Activated effector memory CD4-positive, alpha-beta T cell treated with Interleukin-2 at 50 U/mL for 16 hours (primary cell): ENCODE measurements around the gene CDH4.

ENCODE experiments used
- DNase-seq: peaks from one replicate; pipeline ENCODE4 v3.0.0-alpha.2; 2020

Gene CDH4

DNA sequence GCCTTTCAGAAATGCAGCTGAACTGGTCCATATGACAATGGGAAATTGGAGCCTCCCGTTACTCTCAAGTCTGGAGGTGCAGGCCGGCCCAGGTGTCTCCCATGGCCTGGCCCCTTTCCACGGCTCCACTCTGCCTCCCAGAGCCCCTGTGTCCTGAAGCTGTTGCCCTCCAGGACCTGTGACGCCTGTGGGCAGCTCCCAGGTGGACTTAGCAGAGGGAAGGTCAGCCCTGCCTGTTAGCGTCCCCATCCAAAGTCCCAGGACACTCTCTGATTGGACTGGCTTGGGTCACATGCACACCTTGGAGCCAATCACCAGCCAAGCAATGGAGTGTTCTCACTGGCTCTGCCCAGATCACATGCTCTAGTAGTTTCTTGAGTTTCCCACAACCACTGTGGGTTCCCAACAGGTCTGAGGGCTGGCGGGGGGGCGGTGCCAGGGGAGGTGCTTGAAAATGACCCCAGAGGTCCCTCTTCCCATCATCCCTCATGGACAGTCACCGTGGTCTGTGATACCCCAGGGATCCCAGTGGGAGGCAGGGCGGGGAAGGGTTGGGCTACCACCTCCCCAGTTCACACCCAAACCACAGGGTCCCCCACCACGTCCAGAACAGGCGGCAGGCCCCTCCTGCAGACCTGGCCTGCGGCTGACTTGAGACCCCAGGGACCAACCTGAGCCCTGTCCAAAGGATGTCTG lies 678.1 kb downstream of the CDH4 start:
- no peak for DNase-seq

DNA sequence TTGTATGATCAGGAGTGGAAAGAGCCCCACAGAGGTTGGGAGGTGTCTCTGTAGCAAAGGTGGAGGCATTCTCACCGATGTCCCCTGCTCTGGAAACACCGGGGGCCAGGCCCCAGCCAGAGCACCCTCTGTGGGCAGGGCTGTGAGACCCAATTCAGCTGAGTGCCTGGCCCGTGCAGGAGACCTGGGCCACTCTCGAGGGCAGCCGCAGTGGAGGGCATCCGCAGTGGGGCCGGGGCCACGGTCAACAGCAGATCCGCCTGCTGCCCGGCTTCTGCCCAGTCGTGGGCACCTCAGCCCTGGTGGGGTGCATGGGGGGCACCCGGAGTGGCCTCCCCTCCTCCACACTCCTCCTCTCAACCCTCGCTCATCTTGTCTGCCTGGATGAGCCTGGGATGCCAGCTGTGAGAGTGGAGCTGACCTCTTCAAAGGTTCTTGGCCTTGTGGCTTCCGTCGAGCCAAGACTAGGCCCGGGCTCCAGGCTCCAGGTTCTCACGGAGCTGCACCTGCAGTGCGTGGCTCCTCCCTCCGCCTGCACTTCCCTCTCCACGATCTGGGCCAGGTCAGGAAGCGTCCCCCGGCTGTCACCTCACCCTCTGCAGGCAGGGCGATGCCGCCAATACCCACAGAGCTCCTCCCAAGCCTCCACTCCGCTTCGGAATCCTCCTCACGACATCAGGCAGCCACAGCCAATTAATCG lies 678.9 kb downstream of the CDH4 start:
- no peak for DNase-seq

DNA sequence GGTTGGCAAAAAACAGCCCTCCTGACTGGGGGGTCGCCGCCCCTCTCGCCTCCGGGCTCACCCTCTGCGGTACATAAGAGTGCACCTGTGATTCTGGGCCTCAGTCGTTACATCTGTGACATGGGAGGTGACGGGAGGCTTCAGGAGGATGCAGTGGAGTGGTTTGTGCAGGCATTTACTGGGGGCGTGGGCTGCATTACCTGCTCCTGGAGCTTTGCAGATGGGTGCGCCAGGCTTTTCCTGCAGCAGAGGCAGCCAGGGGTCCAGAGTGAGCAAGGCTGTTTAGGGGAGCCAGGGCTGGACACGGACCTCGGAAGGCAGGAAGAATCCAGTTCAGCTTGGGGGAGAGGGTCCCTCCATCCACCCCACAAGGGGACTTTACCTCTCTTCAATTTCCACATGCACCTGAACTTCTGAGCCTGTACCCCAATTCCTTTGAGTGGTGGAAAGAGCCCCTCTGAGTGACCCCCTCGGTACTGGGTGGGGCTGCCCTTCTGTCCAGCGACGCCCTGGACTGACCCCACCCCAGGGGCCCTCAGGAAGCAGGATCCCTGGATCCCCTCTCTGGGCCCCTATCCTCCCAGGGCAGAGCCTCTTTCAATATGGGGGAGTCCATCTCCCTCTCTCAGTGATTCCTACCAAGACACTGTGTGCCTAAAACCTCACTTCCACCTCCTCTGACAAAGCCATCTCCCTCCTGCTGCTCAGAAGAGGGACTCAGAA lies 679.6 kb downstream of the CDH4 start:
- no peak for DNase-seq

DNA sequence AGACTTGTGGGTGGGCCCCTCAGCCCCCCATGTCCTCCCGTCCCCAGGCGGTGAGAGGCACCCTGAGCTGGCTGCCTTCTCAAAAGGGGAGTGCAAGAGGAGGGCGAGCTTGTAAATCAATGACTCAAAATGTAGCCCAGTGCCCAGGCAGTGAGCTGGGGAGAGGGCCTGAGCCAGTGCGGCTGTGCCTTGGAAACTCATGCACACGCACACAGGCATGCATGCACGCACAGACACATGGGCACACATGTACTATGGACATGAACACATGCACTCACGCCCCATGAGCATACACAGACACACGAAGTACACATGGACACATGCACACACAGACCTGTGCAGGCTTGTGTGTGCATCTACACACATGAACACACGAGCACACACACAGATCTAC lies 680.1 kb downstream of the CDH4 start:
- no peak for DNase-seq

DNA sequence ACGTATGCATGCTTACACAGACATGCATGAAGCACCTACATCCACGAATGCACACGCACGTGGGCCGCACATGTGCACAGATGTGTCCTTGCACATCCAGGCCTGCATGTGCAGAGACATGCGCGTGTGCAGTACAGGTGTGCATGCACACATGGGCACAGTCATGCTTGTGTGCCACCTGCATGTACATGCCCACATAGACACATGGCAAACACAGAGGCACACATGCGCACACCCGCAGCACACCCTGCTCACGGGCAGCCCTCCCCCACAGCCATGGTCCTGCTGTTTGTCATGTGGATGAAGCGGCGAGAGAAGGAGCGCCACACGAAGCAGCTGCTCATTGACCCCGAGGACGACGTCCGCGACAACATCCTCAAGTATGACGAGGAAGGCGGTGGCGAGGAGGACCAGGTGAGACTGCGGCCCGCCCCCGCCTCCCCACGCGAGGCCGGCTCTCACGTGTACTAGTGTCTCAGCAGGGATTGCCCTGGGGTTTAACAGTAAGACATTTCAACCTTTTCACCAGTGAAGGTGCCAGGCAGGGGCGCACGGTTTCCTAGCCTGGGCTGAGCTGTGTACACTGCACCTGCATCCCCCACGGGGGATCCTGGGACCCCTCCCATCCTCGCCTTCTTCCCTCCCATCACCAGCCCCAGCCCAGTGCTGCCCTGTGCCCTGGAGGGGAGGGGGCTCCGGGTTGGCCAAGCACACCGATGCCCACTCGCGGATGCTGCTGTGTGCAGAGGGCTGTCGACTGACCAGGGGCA lies 680.8 kb downstream of the CDH4 start:
- DNase-seq = no peak

DNA sequence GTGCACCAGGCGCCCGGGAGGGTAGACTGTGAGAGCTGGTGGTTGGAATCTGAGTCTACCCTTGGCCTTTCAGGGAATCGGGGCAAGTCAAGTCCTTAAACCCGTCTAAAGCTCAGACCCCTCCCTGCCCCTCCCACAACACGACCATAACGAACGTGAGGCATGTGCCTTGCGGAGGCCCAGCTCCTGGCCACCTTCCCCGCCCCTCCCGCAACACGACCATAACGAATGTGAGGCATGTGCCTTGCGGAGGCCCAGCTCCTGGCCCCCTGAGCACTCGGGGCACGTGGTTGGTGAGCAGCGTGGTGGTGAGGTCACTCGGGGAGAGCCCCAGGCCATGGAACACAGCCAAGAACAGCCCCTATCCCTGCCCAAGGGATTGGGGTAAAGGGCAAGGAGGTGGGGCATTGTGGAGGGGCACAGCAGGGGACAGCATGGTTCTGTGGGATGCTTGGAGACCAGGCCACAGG lies 681.5 kb downstream of the CDH4 start:
- DNase-seq = no peak

DNA sequence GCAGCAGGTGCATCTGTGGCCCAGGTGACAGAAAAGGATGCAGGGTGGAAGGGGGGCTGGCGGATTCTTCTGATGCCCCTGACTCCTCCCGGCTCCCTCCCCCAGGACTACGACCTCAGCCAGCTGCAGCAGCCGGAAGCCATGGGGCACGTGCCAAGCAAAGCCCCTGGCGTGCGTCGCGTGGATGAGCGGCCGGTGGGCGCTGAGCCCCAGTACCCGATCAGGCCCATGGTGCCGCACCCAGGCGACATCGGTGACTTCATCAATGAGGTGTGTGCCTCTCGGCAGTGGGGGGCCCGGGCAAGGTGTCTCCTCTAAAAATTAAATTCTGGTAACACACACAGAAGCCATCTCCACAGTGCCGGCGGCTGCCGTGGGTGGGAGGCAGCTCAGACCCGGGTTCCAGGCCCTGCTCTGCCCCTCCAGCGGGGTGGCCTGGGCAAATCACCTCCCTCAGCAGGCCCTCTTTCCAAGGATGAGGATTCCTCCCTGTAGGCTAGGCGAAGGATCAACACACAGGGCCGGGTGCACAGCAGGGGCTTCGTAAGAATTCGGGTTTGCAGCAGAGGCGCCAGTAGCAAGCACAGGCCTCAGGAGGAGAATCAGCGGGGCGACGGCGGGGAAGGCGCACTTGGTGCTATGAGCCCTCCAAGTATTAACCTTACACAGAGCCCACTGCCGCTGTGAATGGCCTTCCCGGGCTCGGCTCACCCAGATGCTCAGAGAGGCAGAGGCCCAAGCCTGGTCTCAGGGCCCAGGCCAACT lies 682.1 kb downstream of the CDH4 start:
- no peak for DNase-seq

DNA sequence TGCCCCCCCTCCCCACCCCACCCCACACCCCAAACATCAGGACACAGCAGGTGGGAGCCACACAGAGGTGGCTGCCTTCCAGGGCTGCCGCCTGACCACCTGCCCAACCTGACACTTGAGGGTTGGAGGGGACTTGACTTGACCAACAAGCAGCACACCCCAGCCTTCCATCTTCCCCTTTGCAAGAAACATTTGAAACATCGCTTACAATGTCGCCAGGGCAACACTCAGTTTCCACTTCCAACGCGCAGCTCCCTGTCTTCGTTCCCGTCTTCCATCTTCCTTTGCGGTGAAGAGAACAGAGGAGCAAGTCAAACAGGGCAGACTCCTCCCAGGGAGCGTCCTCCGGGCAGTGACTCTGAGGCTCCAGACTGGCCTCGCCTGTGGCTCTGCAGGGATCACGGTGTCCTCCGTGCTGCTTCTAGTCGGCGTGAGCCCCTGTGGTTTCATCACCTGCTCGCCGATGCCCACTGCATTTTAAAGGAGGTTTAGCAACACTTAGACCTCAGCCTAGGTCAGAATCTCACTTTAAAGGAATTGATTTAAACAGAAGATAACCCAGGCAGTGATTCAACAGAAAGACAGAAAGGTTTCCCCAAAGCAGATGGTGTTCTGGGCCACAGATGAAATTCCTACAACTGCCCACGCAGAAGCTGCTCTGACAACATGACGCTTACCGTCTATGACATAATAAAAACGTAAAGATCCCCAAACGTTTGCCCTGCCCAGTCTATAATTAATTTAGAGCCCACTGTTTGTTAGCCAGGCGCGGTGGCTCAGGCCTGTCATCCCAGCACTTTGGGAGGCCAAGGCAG lies 682.9 kb downstream of the CDH4 start:
- DNase-seq = no peak

DNA sequence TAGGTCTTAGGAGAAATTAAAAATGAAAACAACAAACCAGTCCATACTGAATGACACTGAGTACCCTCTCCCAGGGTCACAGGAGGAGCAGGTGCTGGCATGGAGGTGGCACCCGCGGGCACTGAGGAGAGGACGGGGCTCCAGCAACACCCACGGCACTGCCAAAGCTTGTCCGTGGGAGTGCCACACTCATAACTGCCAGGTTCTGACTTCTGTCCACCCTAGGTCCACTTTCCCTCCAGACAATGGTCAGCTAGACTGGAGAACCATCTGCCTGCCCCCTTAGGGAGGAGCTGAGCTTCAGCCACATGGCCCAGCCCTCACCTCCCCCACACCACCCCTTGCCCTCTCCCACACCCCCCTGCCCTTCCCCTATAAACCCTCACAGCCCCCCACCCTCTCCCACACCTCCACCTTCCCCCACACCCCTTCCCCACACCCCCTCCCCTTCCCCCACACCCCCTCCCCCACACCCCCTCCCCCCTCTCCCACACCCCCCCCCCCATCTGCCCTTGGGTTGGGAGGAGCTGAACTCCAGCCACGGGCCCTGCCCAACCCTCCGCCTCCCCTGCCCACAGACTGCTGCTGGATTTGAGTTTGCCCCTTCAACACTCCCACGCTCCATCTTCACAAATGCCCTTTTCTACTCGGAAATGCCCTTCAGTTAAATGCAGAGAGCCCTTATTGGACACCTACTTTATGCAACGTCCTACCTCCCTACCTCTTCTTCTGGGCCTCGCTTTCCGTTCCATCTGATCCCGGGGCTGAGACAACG lies 684.1 kb downstream of the CDH4 start:
- DNase-seq = no peak

DNA sequence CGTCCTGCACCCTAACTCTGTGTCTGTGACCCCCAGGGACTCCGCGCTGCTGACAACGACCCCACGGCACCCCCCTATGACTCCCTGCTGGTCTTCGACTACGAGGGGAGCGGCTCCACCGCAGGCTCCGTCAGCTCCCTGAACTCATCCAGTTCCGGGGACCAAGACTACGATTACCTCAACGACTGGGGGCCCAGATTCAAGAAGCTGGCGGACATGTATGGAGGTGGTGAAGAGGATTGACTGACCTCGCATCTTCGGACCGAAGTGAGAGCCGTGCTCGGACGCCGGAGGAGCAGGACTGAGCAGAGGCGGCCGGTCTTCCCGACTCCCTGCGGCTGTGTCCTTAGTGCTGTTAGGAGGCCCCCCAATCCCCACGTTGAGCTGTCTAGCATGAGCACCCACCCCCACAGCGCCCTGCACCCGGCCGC lies 684.7 kb downstream of the CDH4 start:
- no peak for DNase-seq

DNA sequence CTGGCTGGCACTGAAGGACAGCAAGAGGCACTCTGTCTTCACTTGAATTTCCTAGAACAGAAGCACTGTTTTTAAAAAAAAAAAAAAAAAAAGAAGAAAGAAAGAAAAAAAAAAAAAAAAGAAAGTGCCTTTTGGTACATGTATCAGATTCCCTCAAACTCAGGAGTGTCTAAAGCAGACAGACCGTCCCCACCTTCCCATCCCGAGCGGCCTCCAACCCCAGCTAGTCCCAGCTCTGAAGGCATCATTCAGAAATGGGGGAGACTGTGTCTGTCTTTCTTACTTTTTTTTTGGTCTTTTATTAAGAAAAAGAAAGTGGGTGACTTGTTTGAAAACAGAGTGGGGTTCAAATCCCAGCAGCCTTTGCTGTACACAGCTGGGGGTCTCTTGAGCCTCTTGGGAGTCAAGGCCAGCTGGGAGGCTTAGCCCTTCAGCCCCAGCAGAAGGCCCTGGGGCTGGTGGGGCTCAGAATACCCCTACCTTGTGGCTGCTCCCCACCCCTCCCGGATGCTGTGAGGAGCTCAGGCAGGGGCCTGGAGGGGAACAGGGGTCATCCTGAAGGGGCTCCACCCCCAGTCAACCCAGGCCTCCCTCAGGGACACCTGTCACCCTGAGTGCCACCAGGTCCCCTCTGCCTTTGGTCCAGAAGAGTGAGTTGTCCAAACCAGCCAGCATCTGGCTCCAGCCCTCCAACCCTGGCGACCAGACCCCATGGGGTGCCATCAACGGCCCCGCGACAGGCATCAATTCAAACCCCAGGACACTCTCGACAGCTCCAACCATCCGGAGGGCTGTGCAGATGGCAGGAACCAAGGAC lies 685.3 kb downstream of the CDH4 start:
- DNase-seq = no peak

DNA sequence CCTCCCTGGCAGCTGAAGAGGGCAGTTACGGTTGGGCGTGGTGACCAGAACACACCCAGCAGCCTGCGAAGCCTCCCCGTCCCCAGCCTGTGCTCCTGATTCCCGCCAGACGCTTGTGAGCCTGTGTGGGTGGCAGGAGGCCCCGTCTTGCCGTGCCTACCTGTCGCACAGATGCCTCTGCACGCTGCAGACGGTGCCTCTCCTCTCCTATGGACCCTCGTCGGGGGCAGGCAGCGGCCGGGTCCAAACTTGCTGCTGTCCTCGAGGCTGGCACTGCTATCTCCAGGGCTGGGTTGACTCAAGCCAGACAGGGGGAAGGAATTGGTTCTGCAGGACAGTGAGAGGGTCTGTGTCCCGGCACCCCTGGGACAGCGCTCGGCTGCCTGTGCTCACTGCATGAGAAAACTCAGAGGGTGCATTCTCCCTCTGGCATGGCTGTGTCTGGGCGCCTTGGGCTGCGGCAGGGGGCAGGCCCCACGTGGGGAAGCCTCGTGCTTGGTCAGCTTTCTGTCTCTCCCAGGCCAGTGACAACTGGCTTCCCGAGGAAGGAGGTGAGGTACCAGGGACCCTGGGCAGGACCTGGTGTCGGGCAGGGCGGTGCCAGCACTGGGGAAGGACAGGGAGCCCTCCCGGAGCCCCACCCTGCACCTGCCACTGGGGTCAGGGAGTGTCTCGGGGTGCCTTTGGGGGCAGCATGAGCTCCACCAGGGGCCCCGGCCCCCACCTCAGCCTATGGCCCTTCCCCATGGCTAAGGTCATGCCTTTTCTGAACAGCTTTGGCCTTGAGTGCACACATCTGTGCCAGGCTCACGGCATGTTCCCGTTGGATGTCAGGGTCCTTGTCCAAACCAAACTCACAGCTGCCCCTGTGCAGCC lies 686.1 kb downstream of the CDH4 start:
- no peak for DNase-seq

DNA sequence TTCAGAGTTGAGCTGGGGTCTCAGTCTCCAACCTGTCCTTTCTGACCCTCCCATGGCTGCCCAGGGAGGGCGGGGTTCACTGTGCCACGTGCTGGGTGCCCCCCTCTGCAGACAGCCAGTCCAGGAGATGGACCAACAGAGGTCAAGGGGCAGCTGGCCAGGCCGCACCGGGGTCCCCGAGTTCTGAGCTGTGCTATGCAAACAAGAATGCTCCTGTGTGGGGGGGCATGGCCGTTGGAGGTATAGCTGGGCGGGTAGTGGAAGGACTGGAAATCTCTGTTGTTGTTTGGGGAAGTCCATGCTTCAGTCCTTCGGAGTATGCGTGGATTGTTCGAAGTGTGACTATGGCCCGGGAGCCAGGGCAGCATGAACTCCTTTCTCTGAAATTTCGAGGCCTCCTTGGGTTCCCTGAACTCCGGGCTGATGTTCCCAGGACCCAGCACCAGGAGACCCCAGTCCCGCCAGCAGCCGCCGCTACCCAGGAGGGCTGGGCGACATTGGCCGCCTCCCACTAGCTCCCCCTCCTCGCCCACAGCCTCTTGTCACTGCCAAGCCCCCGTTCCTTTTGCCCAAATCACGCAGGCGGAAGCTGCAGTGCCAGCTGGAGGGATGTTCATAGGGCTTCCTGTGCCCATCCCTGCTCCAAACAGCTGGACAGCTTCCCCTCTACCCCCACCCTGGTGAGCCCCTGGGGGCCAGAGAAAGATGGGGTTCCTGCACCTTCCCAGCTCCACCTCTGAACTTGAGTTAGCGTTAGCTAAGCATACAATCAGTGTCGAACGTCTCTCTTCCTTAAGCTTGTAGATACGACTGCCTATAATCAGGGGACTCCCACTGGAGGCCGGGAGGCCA lies 687.0 kb downstream of the CDH4 start:
- DNase-seq = no peak

DNA sequence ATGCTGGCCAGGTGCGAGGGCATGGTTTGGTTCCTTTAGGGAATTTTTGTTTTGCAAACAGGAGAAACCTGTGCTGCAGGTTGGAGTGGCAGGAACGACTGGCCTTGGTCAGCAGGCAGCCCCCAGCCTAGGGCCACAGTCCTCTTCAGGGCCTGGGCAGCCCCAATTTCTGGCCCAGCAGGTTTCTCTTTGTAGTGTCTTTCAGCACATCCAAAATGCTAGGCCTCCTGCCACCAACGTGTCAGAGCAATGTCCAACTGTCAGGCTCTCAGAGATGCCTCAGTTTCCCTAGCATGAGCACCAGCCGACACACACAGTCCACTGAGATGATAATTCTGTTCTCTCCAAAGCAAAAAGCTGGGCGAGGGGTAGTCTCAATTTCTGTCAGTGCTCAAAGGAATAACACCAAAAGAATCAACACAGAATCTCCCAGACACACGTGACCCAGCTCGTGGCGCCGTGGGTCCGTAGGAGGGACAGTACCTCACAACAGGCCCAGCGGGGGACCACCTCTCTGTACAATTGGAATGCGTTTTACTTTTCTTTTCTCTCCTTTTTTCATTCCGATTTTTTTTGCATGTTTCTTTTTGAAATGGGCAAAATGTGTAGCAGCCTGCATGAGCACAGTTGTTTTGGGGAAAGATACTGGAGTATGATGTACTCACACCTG lies 687.8 kb downstream of the CDH4 start:
- DNase-seq = no peak

DNA sequence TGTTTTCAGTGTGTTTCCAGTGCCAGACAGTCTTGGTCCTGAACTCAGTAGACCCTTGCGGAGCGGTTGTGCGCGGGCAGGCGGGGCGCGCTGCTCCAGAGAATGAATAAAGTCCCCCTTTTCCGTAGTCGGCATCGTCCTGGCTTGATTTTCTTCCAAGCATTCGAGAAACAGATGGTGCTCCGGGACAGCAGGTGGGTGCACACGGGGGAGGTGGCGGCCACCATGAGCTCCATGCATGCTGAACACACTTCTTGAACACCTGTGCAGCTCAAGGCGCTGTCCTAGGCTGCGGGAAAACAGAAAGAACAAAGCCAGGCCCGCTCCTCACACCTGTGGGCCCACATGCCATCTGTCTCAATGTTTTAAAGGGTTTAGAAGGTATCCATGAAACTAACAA lies 688.4 kb downstream of the CDH4 start:
- DNase-seq = no peak

DNA sequence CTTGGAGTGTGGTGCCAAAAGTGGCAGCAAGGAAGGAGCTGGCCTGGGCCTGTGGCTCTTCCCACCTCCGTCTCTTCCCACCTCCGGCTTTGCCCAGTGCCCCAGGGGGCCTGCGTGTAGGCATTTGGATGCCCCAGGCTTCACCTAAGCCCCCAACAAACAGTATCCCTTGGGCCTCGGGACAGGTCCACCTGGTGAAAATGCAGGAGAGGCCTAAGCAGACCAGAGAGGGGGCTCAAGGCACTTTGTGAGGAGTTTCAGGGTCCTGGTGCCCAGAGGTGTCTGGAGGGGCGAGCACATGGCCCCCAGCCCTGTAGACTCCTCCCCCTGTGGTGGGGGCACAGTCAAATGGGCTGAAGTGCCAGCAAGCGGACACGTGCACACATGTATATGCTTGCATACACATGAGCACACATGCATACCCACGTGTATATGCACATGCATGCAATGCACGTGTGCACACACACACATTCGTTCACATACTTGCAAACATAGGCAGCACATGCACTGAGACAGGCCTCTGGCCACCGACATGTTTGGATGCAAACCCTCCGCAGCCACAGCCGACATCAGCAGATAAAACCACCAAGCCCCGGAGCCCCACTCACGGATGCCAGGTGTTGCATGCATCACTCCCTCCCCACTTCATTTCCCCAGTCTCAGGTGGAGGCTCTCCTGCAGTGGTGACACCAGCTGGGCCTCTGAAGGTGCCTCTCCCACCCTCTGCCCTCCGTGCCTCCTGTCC lies 689.1 kb downstream of the CDH4 start:
- DNase-seq = no peak
